HCT116 (cell line): ENCODE results near the gene TAS2R39. TPM values are rescaled to one million over a fixed set of nuclear protein-coding genes. Genes with fewer than 3 reads are reported as not detected.
"Not testable (repeated sequence)": the region's sequence is repeated elsewhere in the genome, so short reads cannot be mapped to it uniquely, and the experiment has no call there.

Source experiments
- ATAC-seq: fragments of 200-7000 bp; cut with Tn5 transposase; 2 replicates; pipeline ENCODE4 v1.9.1; 2020; ENCODE audit warnings: mild to moderate bottlenecking, moderate library complexity
- BruUV-seq: library from RNA; stranded (reverse); fragments of 400-500 nt; replicated peaks from 2 replicates; lab custom pipeline; 2021; lab: Mats Ljungman, UMichigan
- CTCF ChIA-PET: fragments of 300-600 bp; sonication (Branson Sonifier 250); formaldehyde crosslinking; loops from one replicate; lab custom pipeline; 2021; ENCODE audit warnings: antibody characterized with exemption; lab: Charles Lee
- POLR2A ChIA-PET: fragments of 300-600, 350-600 bp; sonication (Branson Sonifier 250); formaldehyde crosslinking; loops from one replicate; lab custom pipeline; 2021; ENCODE audit warnings: antibody characterized with exemption; lab: Charles Lee
- RAD21 ChIA-PET, 2 experiments: fragments of 300-600 bp; sonication (Branson Sonifier 250); formaldehyde crosslinking; loops; one replicate each; lab custom pipeline; 2023; ENCODE audit warnings: low total read pairs in 2 of 2; ENCODE audit not compliant: uncharacterized antibody in 2 of 2, unreplicated experiment in 2 of 2, low non-redundant PET in 1 of 2; lab: Charles Lee
- DNase-seq: peaks from one replicate; pipeline ENCODE4 v3.0.0-alpha.2; 2010; ENCODE audit warnings: low read depth, low spot score
- H2AFZ ChIP-seq: fragments of 200-600 bp; shearing (Covaris generic), sonication (generic); 2 replicates; pipeline ENCODE4 v1.6.1; 2017; ENCODE audit warnings: low read depth, mixed run types, mixed read lengths, antibody characterized with exemption, low read length; ENCODE audit not compliant: poor library complexity, severe bottlenecking
- H3K27ac ChIP-seq: 2 replicates; pipeline ENCODE4 v1.5.1; 2012; ENCODE audit warnings: low read depth, low read length
- H3K27me3 ChIP-seq: fragments of 200-600 bp; sonication (generic); 2 replicates; pipeline ENCODE4 v1.6.1; 2016; ENCODE audit warnings: mixed run types, low read length, mixed read lengths; ENCODE audit not compliant: insufficient read depth
- H3K36me3 ChIP-seq, 2 experiments: fragments of 200-500 bp in 1 of 2; fragments of 200-600 bp in 1 of 2; sonication (Bioruptor generic) in 1 of 2; sonication (generic) in 1 of 2; 2 replicates each; pipeline versions ENCODE4 v1.5.1 to v1.6.1; 2014 to 2016; ENCODE audit warnings: low read length in 2 of 2, inconsistent platforms in 1 of 2, mixed read lengths in 1 of 2, mixed run types in 1 of 2; ENCODE audit not compliant: insufficient read depth in 2 of 2, control insufficient read depth in 1 of 2
- H3K4me1 ChIP-seq, 2 experiments: fragments of 200-600 bp in 1 of 2; sonication (generic) in 1 of 2; 2 replicates each; pipeline versions ENCODE4 v1.5.1 to v1.6.1; 2012 to 2017; ENCODE audit warnings: low read length in 2 of 2, inconsistent platforms in 1 of 2, mild to moderate bottlenecking in 1 of 2, mixed read lengths in 1 of 2, mixed run types in 1 of 2, moderate library complexity in 1 of 2; ENCODE audit not compliant: insufficient read depth in 2 of 2, control insufficient read depth in 1 of 2
- H3K4me2 ChIP-seq: fragments of 200-600 bp; sonication (generic); 2 replicates; pipeline ENCODE4 v1.6.1; 2017; ENCODE audit warnings: mixed run types, low read length, mixed read lengths
- H3K4me3 ChIP-seq, 2 experiments: fragments of 200-600 bp in 1 of 2; sonication (generic) in 1 of 2; replicated peaks in 1 of 2; 2 replicates each; pipeline ENCODE4 v1.5.1; 2011 to 2016; ENCODE audit warnings: low read length in 2 of 2, control low read depth in 1 of 2, low read depth in 1 of 2, mild to moderate bottlenecking in 1 of 2, mixed read lengths in 1 of 2, mixed run types in 1 of 2
- H3K79me2 ChIP-seq: fragments of 200-600 bp; sonication (generic); 2 replicates; pipeline ENCODE4 v1.6.1; 2017; ENCODE audit warnings: mild to moderate bottlenecking, mixed run types, low read length, moderate library complexity, mixed read lengths; ENCODE audit not compliant: insufficient read depth
- H3K9ac ChIP-seq: fragments of 200-600 bp; sonication (generic); 2 replicates; pipeline ENCODE4 v1.6.1; 2016; ENCODE audit warnings: low read length, mixed read lengths
- H3K9me2 ChIP-seq: fragments of 200-600 bp; sonication (generic), shearing (Covaris generic); 2 replicates; pipeline ENCODE4 v1.6.1; 2017; ENCODE audit warnings: mixed run types, mild to moderate bottlenecking, moderate library complexity; ENCODE audit not compliant: insufficient read depth
- H3K9me3 ChIP-seq, 2 experiments: fragments of 200-500 bp in 1 of 2; fragments of 200-600 bp in 1 of 2; sonication (Bioruptor generic) in 1 of 2; sonication (generic) in 1 of 2; 2 replicates each; pipeline ENCODE4 v1.6.1; 2014 to 2017; ENCODE audit warnings: low read length in 2 of 2, mixed read lengths in 2 of 2, inconsistent platforms in 1 of 2, low read depth in 1 of 2, mild to moderate bottlenecking in 1 of 2, mixed run types in 1 of 2, moderate library complexity in 1 of 2; ENCODE audit not compliant: control insufficient read depth in 1 of 2, insufficient read depth in 1 of 2
- H4K20me1 ChIP-seq: fragments of 200-600 bp; sonication (generic), shearing (Covaris generic); 2 replicates; pipeline ENCODE4 v1.6.1; 2017; ENCODE audit warnings: mixed run types, mild to moderate bottlenecking, moderate library complexity; ENCODE audit not compliant: insufficient read depth
- CBX3 ChIP-seq: IDR thresholded peaks from 2 replicates; pipeline ENCODE4 v1.6.1; 2012; ENCODE audit warnings: low read depth
- EZH2 ChIP-seq: fragments of 200-600 bp; sonication (generic); IDR thresholded peaks from 2 replicates; pipeline ENCODE4 v1.6.1; 2017; ENCODE audit warnings: antibody characterized with exemption, mixed run types
- POLR2AphosphoS5 ChIP-seq: IDR thresholded peaks from 2 replicates; pipeline ENCODE4 v1.6.1; 2011; ENCODE audit warnings: mild to moderate bottlenecking, low read depth, low read length, moderate library complexity
- TCF7L2 ChIP-seq: IDR thresholded peaks from 2 replicates; pipeline ENCODE4 v1.7.0; 2011; ENCODE audit warnings: borderline replicate concordance, inconsistent platforms; ENCODE audit not compliant: insufficient read depth, insufficient read length; ENCODE audit errors: extremely low read depth
- intact Hi-C: fragments of 100-400 bp; cut with micrococcal nuclease; formaldehyde crosslinking; loops from 2 replicates; pipeline ENCODE4 v1.10.0; 2022
- total RNA-seq: library from RNA; stranded (reverse); gene quantifications from one replicate; pipeline ENCODE4 v1.2.1, GENCODE V29; 2021; ENCODE audit not compliant: unreplicated experiment

Gene TAS2R39
- total RNA-seq, 1 experiment from 2014 or later, result not detected

DNA sequence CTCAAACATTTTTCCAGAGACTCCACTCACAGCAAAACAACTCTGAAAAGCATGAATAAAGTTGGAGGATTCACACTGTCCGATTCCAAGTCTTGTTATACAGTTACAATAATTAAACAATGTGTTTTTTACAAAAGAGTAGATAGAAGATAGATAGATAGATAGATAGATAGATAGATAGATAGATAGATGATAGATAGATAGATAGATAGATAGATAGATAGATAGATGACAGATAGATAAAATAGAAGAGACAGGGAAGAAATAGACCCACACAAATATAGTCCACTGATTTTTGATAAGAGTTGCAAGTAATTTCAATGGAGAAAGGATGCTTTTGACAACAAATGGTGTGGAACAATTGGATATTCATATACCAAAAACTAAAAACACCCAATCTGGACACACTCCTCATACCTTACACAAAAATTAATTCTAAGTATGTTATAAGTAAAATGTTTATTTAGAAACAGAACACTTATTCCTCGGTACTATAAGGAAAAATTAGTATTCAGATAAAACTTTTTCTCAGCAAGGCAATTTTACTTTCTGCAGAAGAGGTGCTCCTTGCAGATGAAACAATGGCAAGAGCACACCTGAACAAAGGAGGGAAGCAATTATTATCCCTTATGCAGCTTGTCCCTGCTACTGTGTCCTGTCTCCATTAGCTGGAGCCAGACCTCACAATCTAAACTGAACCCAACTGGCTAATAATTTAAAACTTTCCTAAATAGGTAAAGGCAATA lies 5.7 kb upstream of the TAS2R39 start:
- POLR2A ChIA-PET, result no interaction called here
- intact Hi-C loops, result no loop called here
- Histone ChIP-seq H3K4me3 (no peak overlapping the region), H3K4me2 (no peak overlapping the region), H3K9ac (no peak overlapping the region), H2AFZ (no peak overlapping the region), H4K20me1 (no peaks in the 10 kb centered on the region), H3K27ac (no peak overlapping the region), H3K36me3 (no peaks in the 10 kb centered on the region), H3K9me3 (no peaks in the 10 kb centered on the region; a peak in 1 of 4 replicates), H3K79me2 (no peaks in the 10 kb centered on the region), H3K4me1 (no peaks in the 10 kb centered on the region; a peak in 1 of 4 replicates), H3K9me2 (no peaks in the 10 kb centered on the region), H3K27me3 (no peaks in the 10 kb centered on the region)
- DNase-seq (no peak), ATAC-seq (no peak)
- CTCF ChIA-PET, result no interaction called here
- TF ChIP-seq POLR2AphosphoS5 (no peak), CBX3 (no peak), TCF7L2 (no peak), EZH2 (no peak)
- RAD21 ChIA-PET, result no interaction called here
- no TSS peak for BruUV-seq

DNA sequence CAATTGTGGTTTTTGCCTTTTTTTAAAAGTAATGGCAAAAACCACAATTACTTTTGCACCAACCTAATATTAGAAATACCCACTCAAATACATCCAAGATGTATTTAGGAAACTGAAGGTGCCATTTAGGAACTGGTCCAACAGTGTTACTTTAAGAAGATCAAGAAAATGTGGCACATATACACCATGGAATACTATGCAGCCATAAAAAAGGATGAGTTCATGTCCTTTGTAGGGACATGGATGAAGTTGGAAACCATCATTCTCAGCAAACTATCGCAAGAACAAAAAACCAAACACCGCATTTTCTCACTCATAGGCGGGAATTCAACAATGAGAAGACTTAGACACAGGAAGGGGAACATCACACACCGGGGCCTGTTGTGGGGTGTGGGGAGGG lies 2.4 kb upstream of the TAS2R39 start:
- H3K27ac ChIP-seq, ATAC-seq, POLR2A ChIA-PET, H3K9me2 ChIP-seq, DNase-seq, H3K4me2 ChIP-seq, RAD21 ChIA-PET, H2AFZ ChIP-seq, BruUV-seq, H3K9ac ChIP-seq, H3K4me1 ChIP-seq, H3K9me3 ChIP-seq, H3K4me3 ChIP-seq, H3K36me3 ChIP-seq, H3K27me3 ChIP-seq, intact Hi-C loops, H4K20me1 ChIP-seq, H3K79me2 ChIP-seq: not testable (repeated sequence)
- CTCF ChIA-PET, result interaction anchor here (1.0 kb wide), 1 partner anchor 34 kb away, joined by 3 read pairs; no protein-coding TSS in a partner anchor
